Activated T-cell treated with anti-CD3 and anti-CD28 coated beads, Interleukin-2, amount 50 U/mL, for 1 hour (primary cell): ENCODE results near the gene SCARF2.

Experiments used
- DNase-seq: peaks from one replicate; pipeline ENCODE4 v3.0.0-alpha.2; 2020

The SCARF2 gene

GRCh38 chr22:20439928-20440575 lies 2.4 kb upstream of the SCARF2 start:
- DNase-seq = no peak

GRCh38 chr22:20439556-20439927 lies 1.9 kb upstream of the SCARF2 start:
- DNase-seq = no peak

DNA sequence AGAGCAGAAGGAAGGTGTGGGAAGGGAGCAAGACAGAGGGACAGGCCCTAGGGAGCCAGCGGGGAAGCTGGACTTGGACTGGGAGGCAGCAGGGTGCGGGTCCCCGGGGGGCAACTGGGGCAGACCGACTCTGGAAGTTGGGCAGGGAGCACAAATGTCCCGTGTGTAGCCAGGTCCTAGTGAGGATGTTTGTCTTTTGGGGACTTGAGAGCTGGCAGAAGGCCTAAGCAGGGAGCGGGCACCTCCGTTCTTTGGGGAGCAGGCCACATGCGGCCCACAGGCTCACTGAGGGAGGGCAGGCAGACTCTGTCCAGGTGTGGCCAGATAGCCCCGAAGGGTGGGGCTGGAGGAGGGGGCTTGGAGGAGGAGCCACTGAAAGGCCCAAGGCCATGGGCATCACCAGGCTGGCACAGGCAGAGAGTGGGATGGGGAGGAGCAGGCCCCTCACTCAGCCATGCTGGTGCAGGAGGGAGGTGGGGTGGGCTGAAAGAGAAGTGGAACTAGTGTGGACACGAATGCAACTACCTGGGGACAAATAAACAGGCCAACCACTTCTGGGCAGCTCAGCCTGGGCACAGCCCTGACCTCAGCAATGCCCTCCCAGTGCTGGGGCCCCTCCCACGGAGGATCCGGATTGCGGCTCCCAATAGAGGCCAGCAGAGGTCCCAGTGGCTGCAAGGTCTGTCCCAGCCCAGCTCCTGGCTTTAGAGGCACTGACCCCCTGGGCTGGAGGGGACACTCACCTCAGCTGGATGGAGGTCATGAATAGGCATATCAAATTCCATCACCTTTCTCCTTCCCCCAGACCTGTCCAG lies 1.3 kb upstream of the SCARF2 start:
- DNase-seq = no peak

DNA sequence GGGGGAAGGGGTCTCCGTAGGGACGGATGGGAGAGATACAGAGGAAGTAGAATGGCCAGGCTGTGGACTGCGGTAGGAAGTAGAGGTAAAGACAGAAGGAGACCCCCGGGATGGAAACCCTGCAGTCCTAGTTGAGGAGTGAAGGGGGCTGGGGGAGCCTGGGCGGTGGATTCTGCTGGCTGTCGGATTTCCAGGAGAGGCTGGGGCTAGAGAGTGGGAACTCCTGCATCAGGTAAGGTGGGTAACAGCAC lies 727 bp upstream of the SCARF2 start:
- DNase-seq = no peak

- no peak for DNase-seq
Observed at GRCh38 chr22:20436768-20437612, 635 bp downstream of the SCARF2 start.

DNA sequence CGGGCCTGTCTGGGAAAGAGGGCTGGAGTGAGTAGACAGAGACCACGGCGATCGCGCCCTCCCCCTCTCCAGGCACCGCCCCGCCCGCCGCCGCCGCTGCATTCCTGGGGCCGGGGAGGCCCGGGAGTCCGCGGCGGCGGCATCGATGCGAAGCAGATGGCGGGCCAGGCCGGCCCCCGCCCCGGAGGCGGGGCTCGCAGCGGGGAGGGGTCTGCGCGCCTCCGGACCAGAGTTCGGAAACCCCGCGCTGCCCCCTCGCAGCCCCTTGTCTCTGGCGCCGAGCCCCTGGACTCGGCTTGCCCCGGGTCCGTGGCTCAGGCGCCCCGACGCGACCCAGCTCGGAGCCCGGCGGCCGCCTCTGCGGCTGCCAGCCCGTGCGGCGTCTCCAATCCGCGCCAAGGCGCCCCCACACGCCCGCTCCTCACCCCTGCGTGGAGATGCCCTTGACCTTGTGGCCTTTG lies 1.3 kb downstream of the SCARF2 start:
- DNase-seq = no peak

GRCh38 chr22:20435436-20436306 lies 2.0 kb downstream of the SCARF2 start:
- no peak for DNase-seq

GRCh38 chr22:20434773-20435172 lies 2.9 kb downstream of the SCARF2 start:
- DNase-seq = no peak

DNA sequence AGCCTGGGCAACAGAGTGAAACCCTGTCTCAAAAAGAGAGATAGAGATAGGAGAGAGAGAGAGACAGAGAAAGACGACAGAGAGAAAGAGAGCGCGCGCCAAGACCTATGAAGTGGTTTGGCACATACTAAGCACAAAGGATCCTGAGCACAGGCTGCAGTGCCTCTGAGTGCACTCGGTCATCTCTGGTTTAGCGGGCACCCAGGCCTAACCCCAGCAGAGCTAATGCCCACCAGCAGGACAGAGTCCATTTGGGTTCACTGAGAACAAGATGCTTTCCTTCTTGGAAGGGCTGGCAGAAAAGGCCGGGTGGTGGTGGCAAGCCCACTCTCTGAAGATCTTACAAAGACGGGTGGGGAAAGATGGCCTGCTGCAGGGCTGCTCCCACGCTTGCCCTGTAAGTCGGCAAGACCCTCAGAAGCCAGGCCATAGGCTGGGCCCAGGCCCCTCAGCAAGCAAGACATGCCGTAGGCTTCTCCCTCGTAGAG lies 3.3 kb downstream of the SCARF2 start:
- no peak for DNase-seq

- no peak for DNase-seq
Observed at GRCh38 chr22:20433686-20434241, 3.9 kb downstream of the SCARF2 start.

- DNase-seq = no peak
Observed at GRCh38 chr22:20433191-20433590, 4.4 kb downstream of the SCARF2 start.

- no peak for DNase-seq
Observed at GRCh38 chr22:20432244-20432686, 5.4 kb downstream of the SCARF2 start.

- DNase-seq = no peak
Observed at GRCh38 chr22:20431511-20432192, 6.0 kb downstream of the SCARF2 start.

DNA sequence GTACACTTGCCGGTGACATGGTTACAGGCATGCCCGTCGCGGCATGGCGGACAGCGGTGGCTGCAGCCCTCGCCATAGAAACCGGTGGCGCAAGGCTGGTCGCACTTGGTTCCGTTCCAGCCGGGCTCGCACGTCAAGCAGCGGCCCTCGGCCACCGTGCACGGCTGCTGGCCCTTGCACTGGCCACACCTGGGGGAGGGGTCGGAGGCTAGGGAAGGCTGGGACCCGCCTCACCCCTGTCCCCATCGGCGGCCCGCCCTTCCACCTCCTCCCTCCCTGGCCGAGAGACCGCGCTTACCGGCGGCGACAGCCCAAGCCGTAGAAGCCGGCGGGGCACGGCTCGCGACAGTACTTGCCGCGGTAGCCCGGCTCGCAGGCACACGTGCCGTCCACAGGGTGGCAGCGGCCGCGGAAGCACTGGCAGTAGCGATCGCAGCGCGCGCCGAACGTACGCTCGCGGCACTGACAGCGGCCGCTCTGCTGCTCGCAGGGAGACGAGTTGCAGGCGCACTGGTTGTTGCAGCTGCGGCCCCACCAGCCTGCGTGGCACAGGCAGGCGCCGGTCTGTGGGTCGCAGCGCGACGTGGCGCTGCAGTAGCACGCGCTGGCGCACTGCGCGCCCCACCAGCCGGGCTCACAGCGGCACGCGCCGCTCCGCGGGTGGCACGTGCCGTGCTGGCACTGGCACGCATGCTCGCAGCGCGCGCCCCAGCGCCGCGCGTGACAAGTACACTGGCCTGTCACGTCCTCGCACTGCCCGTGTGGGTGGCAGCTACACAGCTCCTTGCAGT lies 6.7 kb downstream of the SCARF2 start:
- DNase-seq = peak; percentile 73

- DNase-seq = no peak
Observed at GRCh38 chr22:20430101-20430719, 7.4 kb downstream of the SCARF2 start.

GRCh38 chr22:20429254-20430100 lies 8.1 kb downstream of the SCARF2 start:
- peak; percentile 83 for DNase-seq

- no peak for DNase-seq
Observed at GRCh38 chr22:20428496-20429253, 8.9 kb downstream of the SCARF2 start.

DNA sequence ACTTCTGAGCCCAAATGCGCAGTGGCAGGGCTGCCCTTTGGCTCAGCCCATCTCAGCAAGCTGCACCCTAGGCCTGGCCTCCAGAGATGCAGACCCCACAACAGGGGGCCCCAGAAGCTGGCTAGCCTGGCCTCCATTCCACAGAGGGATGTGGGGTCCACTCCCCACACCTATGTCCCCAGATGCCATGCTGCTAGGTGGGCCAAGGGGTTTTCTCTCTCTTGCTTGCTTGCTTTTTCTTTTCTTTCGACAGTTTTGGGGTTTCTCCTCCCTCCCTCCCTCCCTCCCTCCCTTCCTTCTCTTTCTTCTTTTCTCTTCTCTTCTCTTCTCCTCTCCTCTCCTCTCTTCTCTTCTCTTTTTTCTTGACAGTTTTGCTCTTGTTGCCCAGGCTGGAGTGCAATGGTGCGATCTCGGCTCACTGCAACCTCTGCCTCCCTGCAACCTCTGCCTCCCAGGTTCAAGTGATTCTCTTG lies 9.6 kb downstream of the SCARF2 start:
- no peak for DNase-seq
